Measurements from ENCODE around the gene CAP2.

The CAP2 gene

GRCh38 chr6:17457405-17457804 is 64.0 kb downstream of the CAP2 start:
- DNase-seq (no peak), ATAC-seq (replicated peaks) (no peak)
- Mint-ChIP-seq H3K4me3 (no peak overlapping the region), H3K4me1 (ENCODE audit: low read depth in 2 of 2) (no peaks in the 10 kb centered on the region), H3K27me3 (peaks cover 59 to 64% of the 10 kb centered on the region in 2 donors), H3K9me3 (no peaks in the 10 kb centered on the region), H3K36me3 (ENCODE audit: insufficient read depth) (no peaks in the 10 kb centered on the region), H3K27ac (no peak overlapping the region)

GRCh38 chr6:17457956-17458355 is 64.6 kb downstream of the CAP2 start:
- Mint-ChIP-seq H3K36me3 (ENCODE audit: insufficient read depth) (no peaks in the 10 kb centered on the region), H3K27me3 (peaks cover 53 to 58% of the 10 kb centered on the region in 2 donors), H3K4me1 (ENCODE audit: low read depth in 2 of 2) (no peaks in the 10 kb centered on the region), H3K9me3 (no peaks in the 10 kb centered on the region), H3K4me3 (no peak overlapping the region), H3K27ac (no peak overlapping the region)
- DNase-seq (no peak), ATAC-seq (replicated peaks) (no peak)

DNA sequence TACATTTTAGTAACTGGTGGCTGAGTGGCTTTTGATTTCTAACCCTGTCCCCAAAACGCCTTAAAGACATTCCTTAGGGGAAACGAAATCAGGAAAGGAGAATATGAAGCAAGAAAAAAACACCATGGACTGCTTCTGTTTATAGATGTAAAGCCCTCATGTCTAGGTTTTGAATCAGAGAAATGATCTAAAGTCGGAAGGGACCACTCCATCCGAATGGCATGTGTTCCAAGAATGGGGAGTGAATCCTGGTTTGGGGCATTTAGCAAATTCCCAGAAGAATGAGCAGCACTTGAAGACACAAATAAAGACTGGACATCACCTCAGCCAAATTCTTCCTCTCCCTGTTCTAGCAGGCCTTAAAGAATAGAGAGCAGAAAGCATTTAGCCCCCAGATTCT is 65.6 kb downstream of the CAP2 start:
- no peak for ATAC-seq (replicated peaks)
- no peaks in the 10 kb centered on the region for H3K9me3 Mint-ChIP-seq
- H3K4me1 Mint-ChIP-seq (ENCODE audit: low read depth in 2 of 2): no peaks in the 10 kb centered on the region
- H3K36me3 Mint-ChIP-seq (ENCODE audit: insufficient read depth): no peaks in the 10 kb centered on the region
- peaks cover 53% of the 10 kb centered on the region in 2 donors for H3K27me3 Mint-ChIP-seq
- H3K27ac Mint-ChIP-seq: no peak overlapping the region
- DNase-seq: no peak
- no peak overlapping the region for H3K4me3 Mint-ChIP-seq

DNA sequence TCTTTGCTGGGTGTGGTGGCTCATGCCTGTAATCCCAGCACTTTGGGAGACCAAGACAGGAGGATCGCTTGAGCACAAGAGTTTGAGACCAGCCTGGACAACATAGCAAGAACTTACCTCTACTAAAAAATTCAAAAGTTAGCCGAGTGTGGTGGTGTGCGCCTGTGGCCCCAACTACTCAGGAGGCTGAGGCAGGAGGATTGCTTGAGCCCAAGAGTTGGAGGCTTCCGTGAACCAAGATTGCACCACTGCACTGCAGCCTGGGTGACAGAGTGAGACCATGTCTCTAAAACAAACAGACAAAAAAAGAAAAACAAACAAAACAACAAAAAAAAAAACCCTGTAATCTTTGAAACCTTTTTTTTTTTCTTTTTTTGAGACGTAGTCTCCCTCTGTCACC is 67.5 kb downstream of the CAP2 start:
- Mint-ChIP-seq H3K27me3 (peaks cover 35 to 37% of the 10 kb centered on the region in 2 donors), H3K4me1 (ENCODE audit: low read depth in 2 of 2) (no peaks in the 10 kb centered on the region), H3K36me3 (ENCODE audit: insufficient read depth) (no peaks in the 10 kb centered on the region), H3K4me3 (no peak overlapping the region), H3K27ac (no peak overlapping the region), H3K9me3 (no peaks in the 10 kb centered on the region)
- DNase-seq (no peak), ATAC-seq (replicated peaks) (no peak)

DNA sequence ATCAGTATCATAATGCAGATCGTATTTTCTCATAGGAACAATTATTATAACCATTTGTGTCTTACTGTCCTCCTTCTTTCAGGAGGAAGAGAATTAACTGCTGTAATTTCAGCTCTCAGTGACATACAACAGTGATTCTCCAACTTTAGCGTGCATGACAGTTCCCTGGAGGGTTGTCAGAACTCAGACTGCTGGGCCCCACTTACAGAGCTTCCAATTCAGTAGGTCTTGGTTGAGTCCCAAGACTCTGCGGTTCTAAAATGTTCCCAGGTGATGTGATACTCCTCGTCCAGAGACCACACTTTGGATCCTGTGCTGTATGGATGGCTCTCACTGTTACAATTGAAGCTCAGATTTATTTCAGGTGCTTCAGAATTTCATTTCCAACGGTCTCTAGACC is 72.8 kb downstream of the CAP2 start:
- ATAC-seq (replicated peaks) (no peak), DNase-seq (no peak)
- no peak overlapping the region for H3K27ac Mint-ChIP-seq
- no peaks in the 10 kb centered on the region for H3K36me3 Mint-ChIP-seq (ENCODE audit: insufficient read depth)
- no peaks in the 10 kb centered on the region for H3K9me3 Mint-ChIP-seq
- H3K4me1 Mint-ChIP-seq (ENCODE audit: low read depth in 2 of 2): no peaks in the 10 kb centered on the region
- H3K4me3 Mint-ChIP-seq: no peak overlapping the region
- peaks cover 11 to 26% of the 10 kb centered on the region in 2 donors for H3K27me3 Mint-ChIP-seq

GRCh38 chr6:17466707-17467106 is 73.3 kb downstream of the CAP2 start:
- DNase-seq (no peak), ATAC-seq (replicated peaks) (no peak)
- H3K27ac Mint-ChIP-seq: no peak overlapping the region
- H3K36me3 Mint-ChIP-seq (ENCODE audit: insufficient read depth): no peaks in the 10 kb centered on the region
- H3K27me3 Mint-ChIP-seq: peaks cover 11 to 26% of the 10 kb centered on the region in 2 donors
- H3K9me3 Mint-ChIP-seq: no peaks in the 10 kb centered on the region
- no peak overlapping the region for H3K4me3 Mint-ChIP-seq
- H3K4me1 Mint-ChIP-seq (ENCODE audit: low read depth in 2 of 2): no peaks in the 10 kb centered on the region

DNA sequence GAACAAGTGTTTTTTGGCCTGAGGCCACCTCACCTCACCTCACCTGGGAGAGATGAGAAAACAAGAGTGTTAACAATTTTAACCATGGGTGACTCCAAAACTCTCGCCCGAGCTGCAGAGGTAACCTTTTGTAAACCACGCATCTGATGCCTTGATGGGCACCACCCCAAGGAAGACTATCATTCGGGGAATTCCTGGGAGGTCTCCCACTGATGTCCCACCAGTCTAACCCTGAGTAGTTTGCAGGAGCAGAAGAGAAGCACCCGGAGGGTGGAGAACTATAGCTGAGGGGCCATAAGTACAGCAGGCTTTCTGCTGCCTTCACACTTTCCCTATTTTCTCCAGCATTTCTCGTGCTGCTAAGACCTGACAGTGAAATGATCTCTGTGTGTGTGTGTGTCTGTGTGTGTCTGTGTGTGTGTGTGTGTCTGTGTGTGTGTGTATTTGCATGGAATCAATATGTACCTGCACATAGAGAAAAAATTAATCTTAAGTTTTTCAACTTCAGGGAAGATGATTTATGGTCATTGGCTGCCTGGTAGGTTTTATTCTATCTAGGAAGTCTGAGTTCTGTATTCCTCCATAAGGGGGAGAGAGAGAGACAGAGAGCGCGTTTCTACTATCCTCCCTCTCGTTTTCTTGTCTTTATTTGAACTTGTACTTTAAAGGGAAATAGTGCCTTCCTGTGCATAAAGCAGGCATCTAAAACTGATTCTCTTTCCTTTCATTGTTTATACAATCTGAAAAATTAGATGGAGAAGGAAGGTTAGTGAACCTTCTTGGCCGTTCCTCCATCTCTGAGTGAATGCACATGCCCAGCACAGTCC is 75.8 kb downstream of the CAP2 start:
- H3K27ac Mint-ChIP-seq: no peak overlapping the region
- no peaks in the 10 kb centered on the region for H3K4me1 Mint-ChIP-seq (ENCODE audit: low read depth in 2 of 2)
- H3K4me3 Mint-ChIP-seq: no peak overlapping the region
- no peaks in the 10 kb centered on the region for H3K9me3 Mint-ChIP-seq
- H3K27me3 Mint-ChIP-seq: peaks cover 18 to 26% of the 10 kb centered on the region in 2 donors
- ATAC-seq (replicated peaks): no peak
- H3K36me3 Mint-ChIP-seq (ENCODE audit: insufficient read depth): no peaks in the 10 kb centered on the region
- DNase-seq: no peak

DNA sequence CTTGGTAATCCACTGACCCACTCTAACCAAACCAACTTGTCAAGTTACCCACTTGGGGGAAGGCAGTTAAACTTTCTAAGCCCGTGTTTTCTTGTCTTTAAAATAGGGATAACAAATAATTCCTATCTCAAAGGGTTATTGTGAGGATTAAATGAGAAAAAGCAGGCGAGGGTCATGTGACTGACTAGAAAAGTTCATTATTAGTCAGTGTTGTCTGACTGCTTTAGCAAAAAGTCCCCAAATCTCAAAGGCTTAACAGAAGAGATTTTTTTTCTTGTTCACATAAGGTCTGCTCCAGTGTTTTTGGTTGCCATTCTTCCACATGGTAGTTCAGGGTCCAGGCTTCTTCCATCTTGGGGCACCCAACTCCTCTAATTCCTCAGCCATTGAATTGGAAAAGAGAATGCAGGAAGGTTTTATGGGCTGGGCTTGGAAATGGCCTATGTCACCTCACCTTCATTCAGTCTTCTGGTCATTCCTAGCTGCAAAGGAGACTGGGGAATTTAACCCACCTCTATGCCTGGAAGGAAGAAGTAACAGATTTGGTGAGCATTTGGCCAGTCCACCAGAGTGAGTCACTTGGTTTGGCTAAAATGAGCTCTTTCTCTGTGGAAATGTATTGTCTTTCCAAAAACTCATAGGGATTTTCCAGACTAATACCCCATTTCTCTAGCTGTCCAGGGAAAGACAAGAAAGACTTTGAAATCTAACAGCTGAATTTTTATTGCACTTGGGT is 77.0 kb downstream of the CAP2 start:
- Mint-ChIP-seq H3K4me1 (ENCODE audit: low read depth in 2 of 2) (no peaks in the 10 kb centered on the region), H3K36me3 (ENCODE audit: insufficient read depth) (no peaks in the 10 kb centered on the region), H3K9me3 (no peaks in the 10 kb centered on the region), H3K4me3 (no peak overlapping the region), H3K27me3 (peaks cover 18 to 26% of the 10 kb centered on the region in 2 donors), H3K27ac (no peak overlapping the region)
- DNase-seq: no peak
- ATAC-seq (replicated peaks): no peak

- Mint-ChIP-seq H3K9me3 (no peaks in the 10 kb centered on the region), H3K36me3 (ENCODE audit: insufficient read depth) (no peaks in the 10 kb centered on the region), H3K4me1 (ENCODE audit: low read depth in 2 of 2) (no peaks in the 10 kb centered on the region), H3K27me3 (peaks cover 18 to 26% of the 10 kb centered on the region in 2 donors), H3K4me3 (no peak overlapping the region), H3K27ac (no peak overlapping the region)
- no peak for DNase-seq
- no peak for ATAC-seq (replicated peaks)
Measured at GRCh38 chr6:17470938-17471327, 77.5 kb downstream of the CAP2 start.

DNA sequence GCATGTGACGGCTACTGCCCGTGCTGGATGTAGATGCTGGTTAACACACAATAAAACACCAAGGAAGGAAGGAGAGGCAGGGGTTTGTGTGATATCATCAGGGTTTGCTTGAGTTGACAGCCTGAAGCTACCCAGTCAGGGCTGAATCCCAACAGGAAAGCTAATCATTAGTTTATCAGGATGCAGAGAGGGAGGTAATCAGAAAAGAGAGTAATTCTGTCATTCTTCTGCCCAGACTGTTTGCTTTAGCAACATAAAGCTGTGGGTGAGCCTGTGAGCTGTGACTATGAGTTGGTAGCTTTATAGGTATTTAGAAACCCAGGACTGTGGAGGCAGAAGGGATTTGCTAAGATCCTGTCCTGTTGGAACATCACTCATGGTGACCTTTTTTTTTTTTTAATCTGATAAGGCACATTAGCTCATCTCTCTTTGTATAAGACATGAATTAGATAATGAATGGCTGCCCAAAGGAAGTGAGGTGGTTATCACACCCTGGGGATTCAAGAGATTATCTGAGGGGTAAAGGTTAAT is 79.3 kb downstream of the CAP2 start:
- no peaks in the 10 kb centered on the region for H3K4me1 Mint-ChIP-seq (ENCODE audit: low read depth in 2 of 2)
- H3K36me3 Mint-ChIP-seq (ENCODE audit: insufficient read depth): no peaks in the 10 kb centered on the region
- peaks cover 25 to 34% of the 10 kb centered on the region in 2 donors for H3K27me3 Mint-ChIP-seq
- H3K9me3 Mint-ChIP-seq: no peaks in the 10 kb centered on the region
- no peak overlapping the region for H3K4me3 Mint-ChIP-seq
- ATAC-seq (replicated peaks) (no peak), DNase-seq (no peak)
- no peak overlapping the region for H3K27ac Mint-ChIP-seq

- H3K9me3 Mint-ChIP-seq: no peaks in the 10 kb centered on the region
- no peaks in the 10 kb centered on the region for H3K36me3 Mint-ChIP-seq (ENCODE audit: insufficient read depth)
- H3K4me1 Mint-ChIP-seq (ENCODE audit: low read depth in 2 of 2): no peaks in the 10 kb centered on the region
- no peak overlapping the region for H3K4me3 Mint-ChIP-seq
- H3K27ac Mint-ChIP-seq: no peak overlapping the region
- DNase-seq (no peak), ATAC-seq (replicated peaks) (no peak)
- peaks cover 17 to 25% of the 10 kb centered on the region in 2 donors for H3K27me3 Mint-ChIP-seq
Measured at GRCh38 chr6:17473554-17473953, 80.2 kb downstream of the CAP2 start.

DNA sequence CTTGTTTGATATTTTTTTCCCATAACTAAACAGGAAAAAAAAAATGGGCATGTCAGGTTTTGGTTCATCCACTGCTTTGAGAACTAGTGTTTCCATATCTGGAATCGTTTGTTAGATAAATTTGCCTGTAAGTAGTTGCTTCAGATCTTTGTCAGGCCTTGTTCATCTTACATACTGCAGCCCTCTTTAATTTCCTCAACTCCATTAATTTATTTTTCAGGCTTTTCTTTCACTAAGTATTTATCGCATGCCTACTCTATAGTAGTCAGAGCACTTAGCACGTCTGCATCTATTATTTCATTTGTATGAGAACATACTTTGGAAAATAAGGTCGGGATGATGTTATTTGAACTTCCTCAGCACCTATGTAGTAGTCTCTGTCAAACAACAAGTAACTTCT is 80.9 kb downstream of the CAP2 start:
- Mint-ChIP-seq H3K27ac (no peak overlapping the region), H3K4me1 (ENCODE audit: low read depth in 2 of 2) (no peaks in the 10 kb centered on the region), H3K9me3 (no peaks in the 10 kb centered on the region), H3K27me3 (peaks cover 14 to 19% of the 10 kb centered on the region in 2 donors), H3K36me3 (ENCODE audit: insufficient read depth) (no peaks in the 10 kb centered on the region), H3K4me3 (no peak overlapping the region)
- ATAC-seq (replicated peaks): no peak
- no peak for DNase-seq

GRCh38 chr6:17475606-17476244 is 82.3 kb downstream of the CAP2 start:
- H3K9me3 Mint-ChIP-seq: no peaks in the 10 kb centered on the region
- no peaks in the 10 kb centered on the region for H3K4me1 Mint-ChIP-seq (ENCODE audit: low read depth in 2 of 2)
- no peak for ATAC-seq (replicated peaks)
- H3K27me3 Mint-ChIP-seq: peaks cover 8 to 14% of the 10 kb centered on the region in 2 donors
- H3K4me3 Mint-ChIP-seq: no peak overlapping the region
- no peaks in the 10 kb centered on the region for H3K36me3 Mint-ChIP-seq (ENCODE audit: insufficient read depth)
- no peak for DNase-seq
- H3K27ac Mint-ChIP-seq: no peak overlapping the region

All from effector memory CD8-positive, alpha-beta T cell (primary cell).